ENCODE results near the gene SOS1. TPM values are rescaled to one million over a fixed set of nuclear protein-coding genes. Genes with fewer than 3 reads are reported as not detected.
A peak's percentile ranks its signal among the peaks of the same experiment; 100 is the strongest.

Gene SOS1
- total RNA-seq, 6 donors from 2014 or later, result 10.4 to 51.2 (median 25.3) TPM

- H3K9me3 ChIP-seq, result no peaks in the 10 kb centered on the region
- TF ChIP-seq POLR2A (IDR thresholded peaks at IDR 0.05), result no peak
- TF ChIP-seq EP300 (IDR thresholded peaks at IDR 0.05), result no peak
- TF ChIP-seq CTCF (IDR thresholded peaks at IDR 0.05), result no peak
- TF ChIP-seq POLR2AphosphoS5 (IDR thresholded peaks at IDR 0.05), result no peak
- DNase-seq, result no peak
- no peak overlapping the region for H3K4me3 ChIP-seq
- no peaks in the 10 kb centered on the region for H3K4me1 ChIP-seq
- ATAC-seq (ENCODE audit: low FRiP score in 2 of 2), result no peak
- WGBS, 2 donors, result 94 to 95% methylated on average over 1 of the region's 1 CpG
- no peaks in the 10 kb centered on the region for H3K27me3 ChIP-seq
- H3K36me3 ChIP-seq, result peaks cover 6 to 82% (median 19%) of the 10 kb centered on the region in 4 donors
- no peak overlapping the region for H3K27ac ChIP-seq
Observed at GRCh38 chr2:39008665-39009064, 112.2 kb downstream of the SOS1 start.

DNA sequence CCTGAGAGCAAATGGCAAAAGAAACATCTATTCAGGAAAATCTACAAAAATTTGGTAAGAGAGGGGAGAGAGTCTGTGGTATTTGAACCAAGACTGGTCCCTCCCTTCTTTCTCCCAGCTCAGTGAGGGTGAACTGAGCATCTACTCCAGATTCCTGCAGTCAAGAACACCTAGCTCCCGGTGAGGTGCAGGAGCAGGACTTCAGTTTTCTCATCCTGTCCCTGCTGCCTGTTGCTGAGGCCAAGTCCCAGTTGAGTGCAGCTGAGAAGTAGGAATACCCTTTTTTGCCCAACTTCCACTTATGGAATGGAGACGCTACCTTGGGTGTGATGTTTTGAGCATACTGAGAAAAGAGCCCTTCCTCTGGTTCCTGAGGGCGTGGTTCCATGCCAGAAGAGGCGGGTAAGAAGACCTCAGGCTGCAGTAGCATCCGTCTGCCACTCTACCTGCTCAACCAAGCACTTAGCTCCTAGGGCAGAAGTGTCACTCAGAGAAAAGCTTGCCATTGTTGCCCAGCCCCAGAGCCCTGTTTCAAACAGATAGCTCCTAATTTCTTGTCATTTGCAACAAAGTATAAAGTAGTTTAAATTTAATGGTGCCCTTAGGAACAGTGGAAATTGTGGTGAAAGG, 112.9 kb downstream of the SOS1 start:
- ATAC-seq (ENCODE audit: low FRiP score in 2 of 2) (no peak), DNase-seq (no peak)
- TF ChIP-seq POLR2AphosphoS5 (IDR thresholded peaks at IDR 0.05) (no peak), EP300 (IDR thresholded peaks at IDR 0.05) (no peak), POLR2A (IDR thresholded peaks at IDR 0.05) (no peak), CTCF (IDR thresholded peaks at IDR 0.05) (no peak)
- WGBS, 2 donors, result 100% methylated on average over 4 of the region's 5 CpGs
- no peak overlapping the region for H3K4me3 ChIP-seq
- H3K27me3 ChIP-seq, result no peaks in the 10 kb centered on the region
- no peaks in the 10 kb centered on the region for H3K9me3 ChIP-seq
- no peak overlapping the region for H3K27ac ChIP-seq
- H3K36me3 ChIP-seq, result peaks cover 6 to 76% (median 16%) of the 10 kb centered on the region in 4 donors
- no peaks in the 10 kb centered on the region for H3K4me1 ChIP-seq

DNA sequence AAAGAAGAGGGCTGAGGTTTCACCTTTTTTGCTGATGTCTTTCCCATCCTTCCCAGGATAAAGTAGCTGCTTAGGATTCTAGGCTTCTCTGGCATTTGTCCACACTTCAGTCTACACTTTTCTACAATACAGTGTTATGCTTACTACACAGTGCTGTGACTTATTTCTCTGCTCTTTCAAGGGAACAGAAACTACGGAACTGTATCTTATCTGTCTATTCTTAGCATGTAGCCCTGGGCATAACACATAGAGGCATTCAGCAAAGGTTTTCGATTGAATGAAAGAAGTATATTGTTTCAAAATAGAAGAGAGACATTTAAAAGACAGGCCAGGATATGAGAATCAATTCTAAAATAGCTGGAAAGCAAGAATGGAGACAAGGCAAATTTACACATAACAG, 120.3 kb downstream of the SOS1 start:
- Histone ChIP-seq H3K27me3 (no peaks in the 10 kb centered on the region), H3K4me3 (no peak overlapping the region), H3K27ac (no peak overlapping the region), H3K36me3 (peaks cover 0 to 70% (median 19%) of the 10 kb centered on the region in 4 donors), H3K9me3 (no peaks in the 10 kb centered on the region), H3K4me1 (peaks cover 0 to 10% (median 0%) of the 10 kb centered on the region in 4 donors)
- no peak for DNase-seq
- TF ChIP-seq POLR2AphosphoS5 (IDR thresholded peaks at IDR 0.05), result no peak
- TF ChIP-seq POLR2A (IDR thresholded peaks at IDR 0.05), result no peak
- TF ChIP-seq EP300 (IDR thresholded peaks at IDR 0.05), result no peak
- TF ChIP-seq CTCF (IDR thresholded peaks at IDR 0.05), result no peak
- no peak for ATAC-seq (ENCODE audit: low FRiP score in 2 of 2)
- WGBS, 2 donors, result 90 to 98% methylated on average over 2 of the region's 2 CpGs

- Histone ChIP-seq H3K36me3 (peaks cover 0 to 77% (median 22%) of the 10 kb centered on the region in 4 donors), H3K4me1 (peaks cover 0 to 10% (median 0%) of the 10 kb centered on the region in 4 donors)
Observed at GRCh38 chr2:38997781-38998180, 123.1 kb downstream of the SOS1 start.

GRCh38 chr2:38991899-38992298, 129.0 kb downstream of the SOS1 start:
- no peaks in the 10 kb centered on the region for H3K4me1 ChIP-seq
- no peak for ATAC-seq (ENCODE audit: low FRiP score in 2 of 2)
- no peak for TF ChIP-seq POLR2AphosphoS5 (IDR thresholded peaks at IDR 0.05)
- no peaks in the 10 kb centered on the region for H3K9me3 ChIP-seq
- WGBS, 2 donors, result 90 to 96% methylated on average over 2 of the region's 2 CpGs
- H3K27ac ChIP-seq, result no peak overlapping the region
- no peak overlapping the region for H3K4me3 ChIP-seq
- no peaks in the 10 kb centered on the region for H3K27me3 ChIP-seq
- H3K36me3 ChIP-seq, result peaks cover 0 to 66% (median 10%) of the 10 kb centered on the region in 4 donors
- no peak for DNase-seq

More at GRCh38 chr2:38997781-38998180, 123.1 kb downstream of the SOS1 start:
- 21 to 45% methylated on average over 4 of the region's 4 CpGs for WGBS, 2 donors
- DNase-seq, result peak in 1 of 2 donors; percentile 39
- TF ChIP-seq POLR2A (IDR thresholded peaks at IDR 0.05), result no peak
- TF ChIP-seq POLR2AphosphoS5 (IDR thresholded peaks at IDR 0.05), result peak in 1 of 2 donors; percentile 23
- ATAC-seq (ENCODE audit: low FRiP score in 2 of 2), result peak; percentile 71
- H3K4me3 ChIP-seq, result no peak overlapping the region
- H3K27me3 ChIP-seq, result no peaks in the 10 kb centered on the region
- H3K27ac ChIP-seq, result no peak overlapping the region
- no peaks in the 10 kb centered on the region for H3K9me3 ChIP-seq

GRCh38 chr2:38988716-38989115, 132.1 kb downstream of the SOS1 start:
- Histone ChIP-seq H3K9me3 (no peaks in the 10 kb centered on the region), H3K27ac (no peak overlapping the region), H3K4me3 (no peak overlapping the region), H3K36me3 (peaks cover 0 to 68% (median 23%) of the 10 kb centered on the region in 4 donors), H3K4me1 (no peaks in the 10 kb centered on the region), H3K27me3 (no peaks in the 10 kb centered on the region)
- TF ChIP-seq POLR2AphosphoS5 (IDR thresholded peaks at IDR 0.05), result no peak
- TF ChIP-seq CTCF (IDR thresholded peaks at IDR 0.05), result no peak
- TF ChIP-seq EP300 (IDR thresholded peaks at IDR 0.05), result no peak
- TF ChIP-seq POLR2A (IDR thresholded peaks at IDR 0.05), result no peak
- no peak for ATAC-seq (ENCODE audit: low FRiP score in 2 of 2)
- no peak for DNase-seq
- 97 to 100% methylated on average over 1 of the region's 1 CpG for WGBS, 2 donors

Measured in upper lobe of left lung (tissue), 6 donors.